Neural cell (in vitro differentiated cells): ENCODE measurements around the gene CD300LF. TPM values are rescaled to one million over a fixed set of nuclear protein-coding genes. Genes with fewer than 3 reads are reported as not detected.

Source experiments
- H2AFZ ChIP-seq: fragments of 200-600, 300-800 bp; sonication (generic), shearing (Covaris generic); 2 replicates; pipeline ENCODE4 v1.6.0; 2014; ENCODE audit warnings: low read depth, mild to moderate bottlenecking, antibody characterized with exemption, low read length, moderate library complexity
- H3F3A ChIP-seq: fragments of 200-600 bp; shearing (Covaris generic); 2 replicates; pipeline ENCODE4 v1.6.1; 2016; ENCODE audit warnings: mild to moderate bottlenecking, moderate library complexity, mixed read lengths, antibody characterized with exemption, low read length; ENCODE audit not compliant: insufficient read depth, poor library complexity, severe bottlenecking
- H3K27ac ChIP-seq: fragments of 200-600, 300-800 bp; sonication (generic), shearing (Covaris generic); 2 replicates; pipeline ENCODE4 v1.5.1; 2014; ENCODE audit warnings: mild to moderate bottlenecking, low read length, moderate library complexity
- H3K27me3 ChIP-seq: fragments of 300-800, 200-600 bp; sonication (generic), shearing (Covaris generic); 2 replicates; pipeline ENCODE4 v1.6.0; 2014; ENCODE audit warnings: mild to moderate bottlenecking, low read depth, low read length, moderate library complexity; ENCODE audit not compliant: insufficient read depth
- H3K36me3 ChIP-seq: fragments of 300-800, 200-600 bp; sonication (generic), shearing (Covaris generic); 2 replicates; pipeline ENCODE4 v1.5.1; 2014; ENCODE audit warnings: mild to moderate bottlenecking, antibody characterized with exemption, low read length, moderate library complexity; ENCODE audit not compliant: insufficient read depth
- H3K4me2 ChIP-seq: fragments of 300-800, 200-600 bp; sonication (generic), shearing (Covaris generic); 2 replicates; pipeline ENCODE4 v1.6.0; 2014; ENCODE audit warnings: mild to moderate bottlenecking, low read length
- H3K4me3 ChIP-seq: fragments of 300-800, 200-600 bp; sonication (generic), shearing (Covaris generic); 2 replicates; pipeline ENCODE4 v1.5.1; 2014; ENCODE audit warnings: mild to moderate bottlenecking, low read length, moderate library complexity
- H3K79me2 ChIP-seq: fragments of 200-600 bp; shearing (Covaris generic); replicated peaks from 2 replicates; pipeline ENCODE4 v1.6.0; 2014; ENCODE audit warnings: mild to moderate bottlenecking, low read length, moderate library complexity; ENCODE audit not compliant: insufficient read depth
- H3K9ac ChIP-seq: fragments of 300-800, 200-600 bp; sonication (generic), shearing (Covaris generic); 2 replicates; pipeline ENCODE4 v1.6.1; 2016; ENCODE audit warnings: mild to moderate bottlenecking, low read length, mixed read lengths
- H3K9me2 ChIP-seq: fragments of 200-600 bp; shearing (Covaris generic); 2 replicates; pipeline ENCODE4 v1.6.1; 2016; ENCODE audit warnings: mild to moderate bottlenecking, low read length, mixed read lengths; ENCODE audit not compliant: insufficient read depth
- H3K9me3 ChIP-seq: fragments of 200-600, 300-800 bp; sonication (generic), shearing (Covaris generic); 2 replicates; pipeline ENCODE4 v1.6.1; 2016; ENCODE audit warnings: mild to moderate bottlenecking, mixed run types, low read length, moderate library complexity, mixed read lengths
- H4K20me1 ChIP-seq: fragments of 200-600 bp; shearing (Covaris generic); 2 replicates; pipeline ENCODE4 v1.6.1; 2016; ENCODE audit warnings: mild to moderate bottlenecking, mixed run types; ENCODE audit not compliant: insufficient read depth
- EP300 ChIP-seq: fragments of 450-650 bp; conservative IDR thresholded peaks from 2 replicates; pipeline ENCODE4 v1.6.1; 2014; ENCODE audit warnings: antibody characterized with exemption, mild to moderate bottlenecking, moderate library complexity; ENCODE audit not compliant: poor library complexity, severe bottlenecking
- EZH2 ChIP-seq: fragments of 200-600, 300-800 bp; shearing (Covaris generic), sonication (generic); IDR thresholded peaks from 2 replicates; pipeline ENCODE4 v1.6.1; 2014; ENCODE audit warnings: antibody characterized with exemption, low read length, borderline replicate concordance, mild to moderate bottlenecking; ENCODE audit not compliant: insufficient read depth, poor library complexity, severe bottlenecking
- MXI1 ChIP-seq: fragments of 450-650 bp; conservative IDR thresholded peaks from 2 replicates; pipeline ENCODE4 v1.6.1; 2014; ENCODE audit warnings: antibody characterized with exemption, mild to moderate bottlenecking; ENCODE audit not compliant: poor library complexity, severe bottlenecking
- POLR2AphosphoS5 ChIP-seq: IDR thresholded peaks from 2 replicates; pipeline ENCODE4 v1.6.1; 2012
- RAD21 ChIP-seq: fragments of 450-650 bp; conservative IDR thresholded peaks from 2 replicates; pipeline ENCODE4 v1.6.1; 2014; ENCODE audit warnings: antibody characterized with exemption, mild to moderate bottlenecking, moderate library complexity
- REST ChIP-seq: IDR thresholded peaks from 2 replicates; pipeline ENCODE4 v1.6.1; 2012; ENCODE audit warnings: borderline replicate concordance
- SMC3 ChIP-seq: fragments of 450-650 bp; conservative IDR thresholded peaks from 2 replicates; pipeline ENCODE4 v1.6.1; 2014; ENCODE audit warnings: antibody characterized with exemption, mild to moderate bottlenecking, moderate library complexity; ENCODE audit not compliant: poor library complexity
- TAF1 ChIP-seq: IDR thresholded peaks from 2 replicates; pipeline ENCODE4 v1.6.1; 2012; ENCODE audit warnings: low read depth
- polyA minus RNA-seq: library from RNA; depleted of rRNA, polyadenylated mRNA; stranded (reverse); fragments of >200 nt; gene quantifications from 2 replicates; pipeline ENCODE4 v1.2.3, GENCODE V29; 2014
- polyA plus RNA-seq: library from polyadenylated mRNA; depleted of rRNA; stranded (reverse); fragments of >200 nt; gene quantifications from 2 replicates; pipeline ENCODE4 v1.2.3, GENCODE V29; 2014
- TF ChIP-seq, protein P1 (sequence below): fragments of 450-650 bp; IDR thresholded peaks from 2 replicates; pipeline ENCODE4 v1.5.1; 2014; ENCODE audit warnings: antibody characterized with exemption, mild to moderate bottlenecking, moderate library complexity; ENCODE audit not compliant: poor library complexity, severe bottlenecking

CD300LF gene
- polyA plus RNA-seq (not detected in 2 replicates), polyA minus RNA-seq (not detected in 2 replicates)

GRCh38 chr17:74712756-74713155 lies at the start of gene CD300LF:
Gene CD300LF, minus strand, starts transcription at chr17:74712923. Its CDS starts 57 bp downstream, at chr17:74712866.
- no peaks in the 10 kb centered on the region for H3K9me2 ChIP-seq
- H3K4me3 ChIP-seq, result no peak within 1 kb of the TSS
- no peaks in the 10 kb centered on the region for H4K20me1 ChIP-seq
- no peaks in the 10 kb centered on the region for H3K79me2 ChIP-seq
- no peak within 1 kb of the TSS for H3K4me2 ChIP-seq
- no peaks in the 10 kb centered on the region for H3K9me3 ChIP-seq
- H3K27me3 ChIP-seq, result no peaks in the 10 kb centered on the region
- H3K36me3 ChIP-seq, result no peaks in the 10 kb centered on the region
- no peak within 1 kb of the TSS for H3K9ac ChIP-seq
- H3F3A ChIP-seq, result no peaks in the 10 kb centered on the region
- H2AFZ ChIP-seq, result no peak within 1 kb of the TSS
- TF ChIP-seq TAF1 (no peak), EZH2 (no peak), EP300 (no peak), REST (no peak), POLR2AphosphoS5 (no peak), SMC3 (no peak), RAD21 (no peak), MXI1 (no peak)
- TF ChIP-seq, protein P1, sequence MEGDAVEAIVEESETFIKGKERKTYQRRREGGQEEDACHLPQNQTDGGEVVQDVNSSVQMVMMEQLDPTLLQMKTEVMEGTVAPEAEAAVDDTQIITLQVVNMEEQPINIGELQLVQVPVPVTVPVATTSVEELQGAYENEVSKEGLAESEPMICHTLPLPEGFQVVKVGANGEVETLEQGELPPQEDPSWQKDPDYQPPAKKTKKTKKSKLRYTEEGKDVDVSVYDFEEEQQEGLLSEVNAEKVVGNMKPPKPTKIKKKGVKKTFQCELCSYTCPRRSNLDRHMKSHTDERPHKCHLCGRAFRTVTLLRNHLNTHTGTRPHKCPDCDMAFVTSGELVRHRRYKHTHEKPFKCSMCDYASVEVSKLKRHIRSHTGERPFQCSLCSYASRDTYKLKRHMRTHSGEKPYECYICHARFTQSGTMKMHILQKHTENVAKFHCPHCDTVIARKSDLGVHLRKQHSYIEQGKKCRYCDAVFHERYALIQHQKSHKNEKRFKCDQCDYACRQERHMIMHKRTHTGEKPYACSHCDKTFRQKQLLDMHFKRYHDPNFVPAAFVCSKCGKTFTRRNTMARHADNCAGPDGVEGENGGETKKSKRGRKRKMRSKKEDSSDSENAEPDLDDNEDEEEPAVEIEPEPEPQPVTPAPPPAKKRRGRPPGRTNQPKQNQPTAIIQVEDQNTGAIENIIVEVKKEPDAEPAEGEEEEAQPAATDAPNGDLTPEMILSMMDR, result no peak
- H3K27ac ChIP-seq, result no peak within 1 kb of the TSS

- no peak overlapping the region for H3K4me3 ChIP-seq
- H3K4me2 ChIP-seq, result no peak overlapping the region
- H3K79me2 ChIP-seq, result no peaks in the 10 kb centered on the region
- H2AFZ ChIP-seq, result no peak overlapping the region
- H3F3A ChIP-seq, result no peaks in the 10 kb centered on the region
- no peak overlapping the region for H3K27ac ChIP-seq
- H3K9me3 ChIP-seq, result no peaks in the 10 kb centered on the region
- no peak overlapping the region for H3K9ac ChIP-seq
- no peak for TF ChIP-seq EZH2
- TF ChIP-seq POLR2AphosphoS5, result no peak
- TF ChIP-seq EP300, result no peak
- no peak for TF ChIP-seq RAD21
- no peak for TF ChIP-seq SMC3
- TF ChIP-seq REST, result no peak
- TF ChIP-seq, protein P1, result no peak
- TF ChIP-seq MXI1, result no peak
- TF ChIP-seq TAF1, result no peak
- H4K20me1 ChIP-seq, result no peaks in the 10 kb centered on the region
- H3K27me3 ChIP-seq, result no peaks in the 10 kb centered on the region
- H3K9me2 ChIP-seq, result no peaks in the 10 kb centered on the region
- H3K36me3 ChIP-seq, result no peaks in the 10 kb centered on the region
Measured at GRCh38 chr17:74761931-74762330, 49.2 kb upstream of the CD300LF start.
